CD4-positive, alpha-beta T cell treated with Interleukin-12 subunit alpha and Interleukin-12 subunit beta, for 1 hour (primary cell): ENCODE data around the gene GPR35.

Source experiments
- DNase-seq: peaks from one replicate; pipeline ENCODE4 v3.0.0-alpha.2; 2020

Gene GPR35

GRCh38 chr2:240589375-240589774 lies 35.9 kb upstream of the GPR35 start:
- no peak for DNase-seq

- no peak for DNase-seq
These were observed 35.3 kb upstream of the GPR35 start for GRCh38 chr2:240589850-240590525.

DNA sequence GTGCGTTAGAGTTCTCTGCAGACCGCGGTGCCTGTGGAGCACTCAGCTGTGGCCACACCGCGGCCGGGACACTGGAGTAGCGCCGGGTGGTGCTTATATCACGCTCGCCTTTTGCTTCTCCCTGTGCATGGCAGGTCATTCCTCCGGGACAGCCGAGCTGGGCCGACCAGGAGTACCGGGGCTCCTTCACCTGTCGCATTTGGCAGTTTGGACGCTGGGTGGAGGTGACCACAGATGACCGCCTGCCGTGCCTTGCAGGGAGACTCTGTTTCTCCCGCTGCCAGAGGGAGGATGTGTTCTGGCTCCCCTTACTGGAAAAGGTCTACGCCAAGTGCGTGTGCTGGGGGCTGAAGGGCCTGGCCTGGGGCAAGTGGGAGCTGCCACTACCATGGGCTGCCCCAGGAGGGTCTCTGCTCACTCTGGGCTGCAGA lies 34.6 kb upstream of the GPR35 start:
- no peak for DNase-seq

GRCh38 chr2:240591226-240591625 lies 34.1 kb upstream of the GPR35 start:
- no peak for DNase-seq

GRCh38 chr2:240591784-240592183 lies 33.5 kb upstream of the GPR35 start:
- DNase-seq, result no peak

DNA sequence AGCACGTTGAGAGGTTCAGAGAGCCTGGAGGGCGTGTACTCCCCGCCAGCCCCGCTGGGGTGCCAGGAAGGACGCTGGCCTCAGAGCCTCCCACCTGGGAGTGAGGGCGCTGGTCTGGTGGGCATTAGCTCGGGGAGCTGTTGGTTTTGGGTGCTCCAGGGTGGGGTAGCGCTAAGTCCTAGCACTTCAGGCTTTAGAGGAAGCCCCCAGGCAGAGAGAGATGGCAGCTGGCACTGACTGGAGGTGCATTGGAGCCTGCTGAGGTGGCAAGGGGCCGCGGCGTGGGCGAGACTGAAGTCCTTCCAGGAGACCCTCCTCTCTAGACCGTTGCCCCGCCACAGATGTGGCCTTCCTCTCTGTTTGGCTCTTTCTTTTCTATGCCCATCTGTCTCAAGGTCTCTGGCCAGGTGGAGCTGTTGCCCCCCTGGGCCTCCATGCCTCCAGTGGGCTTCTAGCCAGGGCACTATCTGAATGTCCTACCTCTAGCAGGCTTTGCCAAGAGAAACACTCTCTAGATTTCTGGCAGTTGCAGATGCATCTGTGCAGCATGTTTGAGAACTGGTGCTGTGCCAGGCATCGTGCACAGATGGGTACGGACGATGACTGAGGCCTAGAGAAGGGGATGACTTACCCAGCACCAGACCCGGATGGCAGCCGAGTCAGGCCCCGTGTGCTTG lies 32.1 kb upstream of the GPR35 start:
- DNase-seq, result no peak

DNA sequence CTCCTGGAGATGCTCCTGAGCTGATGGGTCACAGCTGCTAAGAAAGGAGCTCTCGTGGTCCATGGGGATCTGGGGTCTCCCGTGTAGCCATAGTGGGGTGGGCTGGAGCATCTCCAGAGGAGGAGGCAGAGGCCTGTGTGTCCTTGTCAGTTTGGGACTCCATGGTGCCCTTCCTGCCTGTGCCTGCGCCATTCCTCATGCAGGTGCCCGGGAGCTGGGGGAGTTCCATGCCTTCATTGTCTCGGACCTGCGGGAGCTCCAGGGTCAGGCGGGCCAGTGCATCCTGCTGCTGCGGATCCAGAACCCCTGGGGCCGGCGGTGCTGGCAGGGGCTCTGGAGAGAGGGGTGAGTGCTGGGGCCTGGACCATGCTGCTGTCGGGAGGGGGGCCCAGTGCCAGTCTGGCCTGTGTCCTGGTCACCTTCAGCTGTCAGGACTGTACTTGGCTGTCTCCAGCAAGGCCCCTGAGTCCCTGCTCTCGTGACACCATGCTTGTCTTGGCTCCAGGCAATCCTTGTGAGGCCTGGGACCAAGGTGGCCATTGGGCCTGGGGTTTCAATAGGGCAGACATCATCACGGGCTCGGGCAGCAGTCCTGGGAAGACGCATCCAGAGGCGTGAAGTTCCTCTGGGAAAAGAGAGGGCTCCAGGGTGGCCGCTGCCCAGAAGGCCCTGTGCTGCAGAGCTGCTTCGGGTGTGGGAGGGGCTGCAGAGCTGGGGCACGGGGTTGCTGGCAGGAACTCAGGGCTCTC lies 31.4 kb upstream of the GPR35 start:
- no peak for DNase-seq

- DNase-seq, result no peak
These were observed 30.5 kb upstream of the GPR35 start for GRCh38 chr2:240594511-240595380.

GRCh38 chr2:240595381-240596079 lies 29.8 kb upstream of the GPR35 start:
- DNase-seq, result peak; percentile 45

- DNase-seq, result no peak
These were observed 29.2 kb upstream of the GPR35 start for GRCh38 chr2:240596080-240596460.

DNA sequence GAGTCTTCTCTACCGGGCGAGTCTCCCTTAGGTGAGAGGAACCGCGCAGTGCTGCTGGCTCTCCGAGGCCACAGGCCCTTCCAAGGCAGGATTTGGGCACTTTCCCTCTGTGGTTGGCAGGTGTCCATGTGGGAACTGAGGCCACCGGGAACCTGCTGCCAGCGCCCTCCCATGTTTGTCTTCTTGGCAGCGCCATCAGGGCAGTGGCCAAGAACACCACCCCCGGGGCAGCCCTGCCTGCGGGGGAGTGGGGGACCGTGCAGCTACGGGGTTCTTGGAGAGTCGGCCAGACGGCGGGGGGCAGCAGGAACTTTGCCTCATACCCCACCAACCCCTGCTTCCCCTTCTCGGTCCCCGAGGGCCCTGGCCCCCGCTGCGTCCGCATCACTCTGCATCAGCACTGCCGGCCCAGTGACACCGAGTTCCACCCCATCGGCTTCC lies 28.8 kb upstream of the GPR35 start:
- DNase-seq, result no peak

- DNase-seq, result no peak
These were observed 28.2 kb upstream of the GPR35 start for GRCh38 chr2:240597054-240597418.

DNA sequence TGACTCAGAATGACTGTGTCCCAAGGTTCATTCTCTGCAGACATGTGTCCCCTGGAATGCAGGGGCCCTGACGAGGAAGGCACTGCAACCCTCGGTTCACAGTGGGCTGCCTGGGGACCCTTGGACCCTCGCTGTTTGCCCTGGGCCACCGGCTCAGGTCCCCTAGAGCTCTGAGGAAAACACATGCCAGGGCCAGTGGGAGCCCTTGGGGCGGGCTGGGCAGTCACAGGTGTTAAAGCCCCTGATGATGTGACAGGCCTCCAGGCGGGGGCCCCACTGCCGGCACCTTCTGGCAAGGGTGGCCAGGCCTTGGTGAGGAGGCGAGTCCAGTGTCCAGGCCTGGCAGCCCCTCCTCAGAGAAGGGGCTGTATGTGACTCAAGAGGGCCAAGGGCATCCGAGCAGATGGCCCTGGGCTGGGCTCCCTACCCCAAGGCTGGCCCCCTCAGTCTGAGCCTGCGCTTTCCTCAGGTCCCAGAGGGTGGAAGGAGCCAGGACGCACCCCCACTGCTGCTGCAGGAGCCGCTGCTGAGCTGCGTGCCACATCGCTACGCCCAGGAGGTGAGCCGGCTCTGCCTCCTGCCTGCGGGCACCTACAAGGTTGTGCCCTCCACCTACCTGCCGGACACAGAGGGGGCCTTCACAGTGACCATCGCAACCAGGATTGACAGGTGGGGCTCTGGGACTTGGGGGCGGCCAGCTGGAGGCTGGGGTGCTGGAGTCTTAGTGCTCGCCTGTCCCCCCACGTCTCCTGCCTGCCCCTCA lies 27.7 kb upstream of the GPR35 start:
- no peak for DNase-seq

DNA sequence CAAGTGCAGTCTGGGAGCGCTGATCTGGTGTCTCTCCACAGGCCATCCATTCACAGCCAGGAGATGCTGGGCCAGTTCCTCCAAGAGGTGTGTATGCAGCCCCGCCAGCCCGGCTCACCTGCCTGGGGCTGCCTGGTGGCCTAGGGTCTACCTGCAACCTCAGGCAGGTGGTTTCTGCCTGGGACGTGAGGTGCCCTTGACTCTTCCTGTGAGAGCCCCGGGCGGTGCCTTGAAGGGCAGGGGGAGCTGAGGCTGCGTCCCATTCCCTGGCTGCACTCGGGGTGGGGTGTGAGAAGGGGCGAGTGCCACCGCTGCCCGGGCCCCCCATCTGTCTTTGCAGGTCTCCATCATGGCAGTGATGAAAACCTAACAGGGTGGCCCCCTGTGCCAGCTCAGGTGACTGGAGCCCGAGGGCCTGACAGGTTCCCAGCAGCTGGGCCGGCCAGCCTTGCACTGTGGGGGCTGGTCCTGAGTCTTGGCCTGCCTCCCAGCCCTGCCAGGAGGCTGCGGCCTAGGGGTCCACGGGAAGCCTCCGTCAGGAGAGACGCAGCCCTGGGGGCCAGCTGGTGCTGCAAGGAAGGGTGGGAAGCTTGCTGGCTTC lies 26.9 kb upstream of the GPR35 start:
- no peak for DNase-seq

- no peak for DNase-seq
These were observed 26.1 kb upstream of the GPR35 start for GRCh38 chr2:240599141-240599583.

- no peak for DNase-seq
These were observed 24.8 kb upstream of the GPR35 start for GRCh38 chr2:240600451-240600961.

- no peak for DNase-seq
These were observed 24.0 kb upstream of the GPR35 start for GRCh38 chr2:240601061-240601830.

DNA sequence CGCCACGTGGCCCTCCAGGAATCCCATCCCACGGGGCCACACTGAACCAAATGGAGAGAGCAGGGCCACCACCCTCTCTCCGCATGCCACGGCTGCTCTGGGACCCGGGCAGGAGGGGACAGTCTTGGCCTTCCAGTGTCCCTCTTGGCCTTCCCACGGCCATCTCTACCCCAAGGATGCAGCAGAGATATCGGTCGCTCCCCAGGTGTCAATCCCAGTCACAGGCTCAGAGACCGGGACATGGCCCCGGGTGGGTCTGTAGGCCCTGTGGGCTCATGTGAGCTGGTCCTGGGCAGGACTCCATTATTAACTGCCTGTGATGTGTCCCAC lies 23.5 kb upstream of the GPR35 start:
- DNase-seq, result no peak

GRCh38 chr2:240602266-240603050 lies 22.8 kb upstream of the GPR35 start:
- no peak for DNase-seq
